Measurements from ENCODE around the gene BPIFA2.

BPIFA2 gene

GRCh38 chr20:33124994-33125393 is 43.0 kb upstream of the BPIFA2 start:
- TF ChIP-seq TAF1 (IDR thresholded peaks at IDR 0.05; ENCODE audit: low read depth): no peak

GRCh38 chr20:33125983-33126382 is 42.0 kb upstream of the BPIFA2 start:
- TF ChIP-seq CREB1 (IDR thresholded peaks at IDR 0.05; ENCODE audit: low read depth) (no peak), YY1 (IDR thresholded peaks at IDR 0.05; ENCODE audit: low read depth) (no peak), EP300 (IDR thresholded peaks at IDR 0.05; ENCODE audit: borderline replicate concordance) (no peak), MAX (IDR thresholded peaks at IDR 0.05) (no peak), TEAD4 (IDR thresholded peaks at IDR 0.05) (no peak), FOXM1 (IDR thresholded peaks at IDR 0.05; ENCODE audit: borderline replicate concordance, low read depth) (no peak), NFIC (IDR thresholded peaks at IDR 0.05) (no peak), USF1 (IDR thresholded peaks at IDR 0.05) (no peak), EGR1 (IDR thresholded peaks at IDR 0.05) (no peak), TAF1 (IDR thresholded peaks at IDR 0.05; ENCODE audit: low read depth) (no peak), ZBTB7A (IDR thresholded peaks at IDR 0.05; ENCODE audit: low read depth) (no peak), REST (IDR thresholded peaks at IDR 0.05; ENCODE audit: low read depth) (no peak)

GRCh38 chr20:33127422-33128097 is 40.4 kb upstream of the BPIFA2 start:
- TF ChIP-seq USF1 (IDR thresholded peaks at IDR 0.05) (no peak), MAX (IDR thresholded peaks at IDR 0.05) (no peak), REST (IDR thresholded peaks at IDR 0.05; ENCODE audit: low read depth) (no peak), EP300 (IDR thresholded peaks at IDR 0.05; ENCODE audit: borderline replicate concordance) (no peak), EGR1 (IDR thresholded peaks at IDR 0.05) (no peak), CREB1 (IDR thresholded peaks at IDR 0.05; ENCODE audit: low read depth) (no peak), ZBTB7A (IDR thresholded peaks at IDR 0.05; ENCODE audit: low read depth) (no peak), FOXM1 (IDR thresholded peaks at IDR 0.05; ENCODE audit: borderline replicate concordance, low read depth) (no peak), TEAD4 (IDR thresholded peaks at IDR 0.05) (no peak), NFIC (IDR thresholded peaks at IDR 0.05) (no peak), TCF12 (IDR thresholded peaks at IDR 0.05; ENCODE audit: low read depth) (no peak), CEBPB (IDR thresholded peaks at IDR 0.05) (no peak), YY1 (IDR thresholded peaks at IDR 0.05; ENCODE audit: low read depth) (no peak), TAF1 (IDR thresholded peaks at IDR 0.05; ENCODE audit: low read depth) (no peak), RAD21 (IDR thresholded peaks at IDR 0.05; ENCODE audit: low read depth) (no peak)

GRCh38 chr20:33130568-33131061 is 37.3 kb upstream of the BPIFA2 start:
- TF ChIP-seq RAD21 (IDR thresholded peaks at IDR 0.05; ENCODE audit: low read depth): no peak

GRCh38 chr20:33131949-33132473 is 35.9 kb upstream of the BPIFA2 start:
- no peak for TF ChIP-seq TCF12 (IDR thresholded peaks at IDR 0.05; ENCODE audit: low read depth)

- TF ChIP-seq FOXM1 (IDR thresholded peaks at IDR 0.05; ENCODE audit: borderline replicate concordance, low read depth) (no peak), ZBTB7A (IDR thresholded peaks at IDR 0.05; ENCODE audit: low read depth) (no peak), YY1 (IDR thresholded peaks at IDR 0.05; ENCODE audit: low read depth) (no peak), REST (IDR thresholded peaks at IDR 0.05; ENCODE audit: low read depth) (no peak)
Observed at GRCh38 chr20:33132513-33133372, 35.2 kb upstream of the BPIFA2 start.
